Measurements from ENCODE around the gene GRB10. TPM values are rescaled to one million over a fixed set of nuclear protein-coding genes. Genes with fewer than 3 reads are reported as not detected.

GRB10 gene
- total and polyA plus RNA-seq, 2 experiments from 2014 or later: 35.0 to 154 TPM

GRCh38 chr7:50664937-50665336 lies 117.8 kb downstream of the GRB10 start:
- Histone ChIP-seq H3K27ac (ENCODE audit: low read depth) (no peak overlapping the region), H3F3A (replicated peaks; ENCODE audit: low read depth) (no peaks in the 10 kb centered on the region), H4K20me1 (replicated peaks; ENCODE audit: insufficient read depth) (peaks cover 29% of the 10 kb centered on the region), H3K9me2 (ENCODE audit: insufficient read depth) (no peaks in the 10 kb centered on the region), H2AFZ (no peak overlapping the region), H3K79me2 (replicated peaks; ENCODE audit: insufficient read depth) (peaks cover 33% of the 10 kb centered on the region), H3K36me3 (ENCODE audit: insufficient read depth) (no peaks in the 10 kb centered on the region; the same call in 1 of the 2 replicates), H3K4me3 (no peak overlapping the region), H3K4me1 (ENCODE audit: insufficient read depth) (no peaks in the 10 kb centered on the region; the same call in 1 of the 2 replicates), H3K4me2 (no peak overlapping the region), H3K27me3 (ENCODE audit: insufficient read depth) (no peaks in the 10 kb centered on the region)
- H3K27ac Mint-ChIP-seq: 0 out of 2 replicates have a peak overlapping the region, but pooled peaks have one; percentile 31
- H3K27me3 Mint-ChIP-seq (ENCODE audit: insufficient read depth, low read depth, poor library complexity): peaks cover 6% of the 10 kb centered on the region
- peaks cover 5% of the 10 kb centered on the region for H3K4me1 Mint-ChIP-seq
- DNase-seq (ENCODE audit: low spot score): no peak
- H3K9me3 Mint-ChIP-seq: no peaks in the 10 kb centered on the region
- ATAC-seq: no peak
- no peak for TF ChIP-seq EZH2 (IDR thresholded peaks at IDR 0.05; ENCODE audit: low read depth, unreplicated experiment)
- no peak for TF ChIP-seq ZNF331 (CRISPR knock-in tag; IDR thresholded peaks at IDR 0.05; ENCODE audit: low read depth)
- TF ChIP-seq JUNB (IDR thresholded peaks at IDR 0.05; ENCODE audit: unreplicated experiment): no peak
- TF ChIP-seq POLR2AphosphoS5 (IDR thresholded peaks at IDR 0.05; ENCODE audit: low read depth): no peak
- TF ChIP-seq CTCF (conservative IDR thresholded peaks at IDR 0.05; ENCODE audit: low read depth in 2 of 2): no peak
- no peak for TF ChIP-seq NANOG (IDR thresholded peaks at IDR 0.05; ENCODE audit: borderline replicate concordance)
- no peak for TF ChIP-seq STAT1 (IDR thresholded peaks at IDR 0.05; ENCODE audit: unreplicated experiment)
- TF ChIP-seq ZNF462 (CRISPR knock-in tag; IDR thresholded peaks at IDR 0.05): no peak
- TF ChIP-seq REST (IDR thresholded peaks at IDR 0.05; ENCODE audit: unreplicated experiment): no peak
- no peak for TF ChIP-seq CREB1 (CRISPR knock-in tag; IDR thresholded peaks at IDR 0.05; ENCODE audit: low read depth)
- no peak for TF ChIP-seq ETS1 (IDR thresholded peaks at IDR 0.05)
- no peak for TF ChIP-seq EZH2phosphoT487 (IDR thresholded peaks at IDR 0.05; ENCODE audit: unreplicated experiment)
- TF ChIP-seq ZNF114 (CRISPR knock-in tag; IDR thresholded peaks at IDR 0.05): no peak
- peaks cover 50% of the 10 kb centered on the region for H3K36me3 Mint-ChIP-seq (ENCODE audit: low read depth)
- H3K4me3 Mint-ChIP-seq: no peak overlapping the region

Data from GM23338 (cell line).